Stimulated activated CD4-positive, alpha-beta T cell treated with anti-CD3 and anti-CD28 coated beads, Interleukin-4, amount 100 ng/mL, for 4 hours (primary cell): Measurements from ENCODE around the gene SSUH2.
"Not testable (repeated sequence)": the region's sequence is repeated elsewhere in the genome, so short reads cannot be mapped to it uniquely, and the experiment has no call there.

ENCODE experiments used
- DNase-seq, 2 experiments: peaks; one replicate each; pipeline ENCODE4 v3.0.0-alpha.2; 2020

Gene SSUH2

DNA sequence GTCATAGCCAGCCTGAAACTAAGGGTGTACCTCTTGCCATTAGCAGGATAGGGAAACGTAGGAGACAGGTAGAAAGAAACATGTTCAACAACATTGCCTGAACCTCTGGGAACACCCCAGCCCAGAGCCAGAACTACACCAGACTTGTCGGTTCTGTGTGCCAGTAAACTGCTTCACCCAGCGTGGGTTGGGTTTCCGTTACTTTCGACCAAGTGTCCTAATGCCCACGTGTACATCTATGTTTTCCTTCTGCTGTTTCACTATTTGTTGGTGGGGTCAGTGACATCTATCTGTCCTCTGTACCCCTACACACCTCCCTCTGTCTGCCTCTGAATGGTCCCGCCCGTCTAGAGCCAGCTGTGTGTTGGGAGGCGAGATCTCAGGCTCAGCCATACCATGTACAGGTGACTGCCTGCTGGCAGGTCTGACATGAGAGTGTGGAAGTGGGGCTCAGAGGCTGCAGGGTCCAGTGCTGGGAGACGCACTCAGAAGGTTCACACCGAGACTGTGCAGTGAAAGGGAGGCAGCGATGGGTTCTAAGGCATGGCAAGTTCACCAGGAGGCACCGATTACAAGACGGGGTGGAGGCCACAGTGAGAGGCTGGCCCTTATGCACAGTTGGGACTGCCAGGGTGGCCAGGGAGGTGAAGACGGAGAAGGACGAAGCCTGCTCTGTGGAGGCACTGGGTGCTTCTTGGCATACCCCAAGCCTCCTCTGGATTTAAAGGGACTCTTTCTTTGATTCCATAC is 36.4 kb downstream of the SSUH2 start:
- no peak for DNase-seq

DNA sequence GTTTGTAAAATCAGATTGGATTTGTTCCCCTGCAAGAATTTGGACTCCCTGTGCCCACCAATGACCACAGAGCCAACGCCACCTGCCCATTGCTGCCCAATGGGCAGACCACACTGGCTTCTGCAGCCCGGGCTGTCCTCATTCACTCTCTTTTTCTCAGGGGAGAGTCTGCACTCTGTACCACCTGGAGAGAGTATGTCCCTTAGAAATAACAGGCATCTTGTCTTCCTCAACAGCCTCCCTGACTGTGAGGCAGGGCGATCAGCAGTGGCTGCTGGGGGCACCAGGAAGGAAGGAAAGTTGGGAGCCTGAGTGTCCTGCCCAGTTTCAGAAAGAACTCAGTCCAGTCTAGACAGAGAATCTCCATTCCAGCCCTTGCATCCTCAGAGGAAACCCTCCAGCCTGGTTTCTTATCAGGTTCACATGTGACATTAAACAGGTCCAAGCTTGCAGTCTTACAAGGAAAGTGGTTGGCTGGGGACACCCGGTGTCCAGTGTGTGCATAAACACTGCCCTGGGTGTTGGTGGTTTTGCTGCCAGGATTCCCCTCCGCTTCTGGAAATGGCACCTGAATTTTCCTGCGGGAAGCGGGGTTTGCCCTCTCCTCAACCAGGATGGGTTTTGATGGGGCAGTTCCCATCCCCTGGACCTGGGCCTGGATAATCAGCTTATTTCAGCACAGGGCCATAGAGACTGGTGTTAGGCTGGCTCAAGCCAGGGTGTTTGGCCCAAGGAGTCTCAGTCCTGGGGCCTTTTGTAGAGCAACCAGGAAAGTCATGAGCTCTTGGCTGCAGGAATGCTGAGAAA is 37.2 kb downstream of the SSUH2 start:
- no peak for DNase-seq

DNA sequence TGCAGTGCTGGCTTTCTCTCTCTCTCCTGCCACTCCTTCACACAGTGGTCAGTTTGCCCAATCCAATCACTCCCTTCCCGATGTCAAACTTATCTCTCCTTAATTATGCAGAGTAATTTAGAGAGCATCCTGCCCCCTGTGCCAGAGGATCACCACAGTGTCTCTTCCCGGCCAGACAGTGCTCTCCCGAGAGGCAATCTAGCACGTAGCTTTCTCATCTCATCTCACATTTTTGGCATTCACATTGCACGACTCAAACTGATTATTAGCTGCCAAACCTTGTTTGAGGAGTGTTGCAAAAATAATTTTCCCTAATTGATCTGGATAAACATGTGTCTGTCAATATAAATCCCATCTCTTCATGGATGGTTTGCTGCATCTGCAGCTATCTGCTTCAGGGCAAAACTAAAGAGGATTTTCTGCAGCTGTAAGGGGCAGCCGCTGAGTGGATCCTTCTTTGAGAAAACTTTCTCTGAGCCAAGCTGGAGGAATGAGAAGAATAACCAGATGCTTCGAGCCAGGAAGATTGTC is 37.8 kb downstream of the SSUH2 start:
- no peak for DNase-seq

DNA sequence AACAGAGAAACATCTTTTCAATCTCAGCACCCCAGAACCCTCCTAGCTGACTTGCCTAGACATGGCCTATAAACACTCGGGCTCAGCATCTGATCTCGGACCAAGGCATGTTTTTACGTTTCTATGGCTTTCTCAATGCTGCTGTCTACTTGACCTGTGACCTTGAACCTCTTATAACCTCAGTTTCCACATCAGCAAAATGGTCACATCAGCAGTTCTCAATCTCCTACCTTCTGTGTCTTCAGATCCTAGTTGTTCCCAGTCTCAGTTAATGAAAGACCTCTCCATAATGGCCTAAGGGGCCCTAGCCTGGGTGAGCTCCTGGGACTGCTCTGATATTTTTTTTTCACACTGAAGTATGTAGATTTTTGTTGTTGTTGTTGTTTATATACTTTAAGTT is 39.6 kb downstream of the SSUH2 start:
- DNase-seq: no peak

DNA sequence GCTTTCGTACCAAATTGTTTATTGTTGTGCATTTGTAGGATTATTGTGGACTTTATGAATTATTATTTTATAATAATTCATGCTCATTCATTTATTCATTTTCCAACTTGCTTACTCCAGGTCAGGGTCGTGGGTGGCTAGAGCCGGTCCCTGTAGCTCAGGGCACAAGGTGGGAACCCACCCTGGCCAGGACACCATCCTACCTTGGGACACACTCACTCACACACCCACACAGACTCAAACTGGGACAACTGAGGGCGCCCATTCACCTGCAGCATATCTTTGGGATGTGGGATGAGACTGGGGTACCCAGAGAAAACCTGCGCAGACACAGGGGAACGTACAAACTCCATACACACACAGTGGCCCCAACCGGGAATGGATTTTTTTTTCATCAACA is 40.6 kb downstream of the SSUH2 start:
- no peak for DNase-seq

DNA sequence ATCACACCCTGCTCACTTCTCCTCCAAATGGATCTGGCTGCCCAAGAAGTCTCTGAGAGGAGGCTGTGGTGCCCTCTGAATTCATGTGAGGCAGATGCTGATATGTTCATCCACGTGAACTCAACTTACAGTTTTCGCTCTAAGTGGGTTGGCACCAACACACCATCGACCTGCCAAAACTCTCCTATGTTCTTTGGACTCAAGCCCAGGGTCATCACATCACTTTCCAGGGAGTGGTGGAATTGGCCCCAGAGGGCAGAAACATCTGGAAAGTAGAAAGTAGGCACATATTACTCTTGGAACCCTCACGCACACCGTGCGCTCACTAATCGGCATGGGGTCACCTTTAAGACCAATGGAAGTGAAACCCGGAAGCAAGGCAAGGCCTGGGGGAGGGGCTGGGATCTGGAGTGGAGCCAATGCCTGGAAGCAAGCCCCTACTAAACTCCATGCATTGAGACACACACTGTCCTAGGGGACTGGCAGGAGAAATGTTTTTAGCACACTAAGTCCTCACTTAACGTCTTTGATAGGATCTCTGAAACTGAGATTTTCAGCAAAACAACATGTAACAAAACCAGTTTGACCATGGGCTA is 41.4 kb downstream of the SSUH2 start:
- no peak for DNase-seq

DNA sequence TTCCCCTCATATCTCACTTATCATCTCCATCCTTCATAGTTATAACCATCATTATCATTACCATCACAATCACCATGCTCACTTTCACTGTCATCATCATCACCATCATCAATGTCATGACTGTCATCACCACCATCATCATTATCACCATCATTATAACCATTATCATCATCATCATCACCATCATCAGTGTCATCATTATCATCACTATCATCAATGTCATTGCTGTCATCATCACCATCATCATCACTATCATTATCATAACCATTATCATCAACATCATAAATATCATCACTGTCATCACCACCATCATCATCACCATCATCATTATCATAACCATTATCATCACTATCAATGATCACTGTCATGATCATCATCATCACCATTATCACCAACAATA is 44.1 kb downstream of the SSUH2 start:
- no peak for DNase-seq

DNA sequence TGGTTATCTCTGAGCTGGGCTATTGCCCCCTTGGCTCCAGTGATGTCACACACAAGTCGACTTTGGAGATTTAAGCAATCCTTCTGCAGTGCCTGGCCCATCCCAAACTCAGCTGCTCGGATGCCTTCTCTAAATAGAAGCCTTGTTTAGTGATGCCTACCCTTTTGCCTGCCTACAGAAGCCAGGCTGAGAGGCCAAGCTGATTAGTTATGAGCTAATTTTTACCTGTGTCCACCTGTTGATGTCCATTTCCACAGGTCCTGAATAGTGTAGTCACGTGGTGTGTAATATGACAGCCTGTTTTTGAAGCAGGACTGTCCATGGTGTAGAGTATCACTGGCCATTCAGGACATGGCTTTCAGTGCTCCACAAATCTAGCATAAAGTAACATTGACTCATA is 45.5 kb downstream of the SSUH2 start:
- no peak for DNase-seq

DNA sequence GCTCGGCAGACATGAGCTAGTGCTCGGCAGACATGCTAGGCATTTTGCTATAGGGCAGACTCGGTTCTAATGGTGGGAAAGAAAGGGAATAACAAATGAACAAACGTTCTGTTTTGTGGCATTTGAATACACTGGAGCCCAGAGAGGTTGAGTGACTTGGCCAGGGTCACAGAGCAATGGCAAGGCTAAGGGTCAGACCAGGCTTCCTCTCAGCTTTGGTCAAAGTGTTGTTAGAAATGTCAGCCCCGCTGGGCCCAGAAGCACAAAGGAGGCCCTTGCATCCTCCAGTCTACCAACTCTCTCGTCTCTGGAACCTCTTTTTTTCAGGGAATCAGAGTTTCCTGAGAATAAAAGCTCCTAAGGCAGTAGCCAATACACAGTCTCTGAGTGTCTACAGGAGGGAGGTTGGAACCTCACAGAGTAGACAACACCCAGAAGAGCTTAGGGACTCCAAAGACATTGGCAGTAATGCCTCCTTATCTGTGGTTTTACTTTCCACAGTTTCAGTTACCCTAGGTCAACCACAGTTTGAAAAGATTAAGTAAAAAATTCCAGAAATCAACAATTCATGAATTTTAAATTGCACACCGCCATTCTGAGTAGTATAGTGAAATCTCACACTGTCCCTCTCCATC is 47.3 kb downstream of the SSUH2 start:
- DNase-seq: no peak

DNA sequence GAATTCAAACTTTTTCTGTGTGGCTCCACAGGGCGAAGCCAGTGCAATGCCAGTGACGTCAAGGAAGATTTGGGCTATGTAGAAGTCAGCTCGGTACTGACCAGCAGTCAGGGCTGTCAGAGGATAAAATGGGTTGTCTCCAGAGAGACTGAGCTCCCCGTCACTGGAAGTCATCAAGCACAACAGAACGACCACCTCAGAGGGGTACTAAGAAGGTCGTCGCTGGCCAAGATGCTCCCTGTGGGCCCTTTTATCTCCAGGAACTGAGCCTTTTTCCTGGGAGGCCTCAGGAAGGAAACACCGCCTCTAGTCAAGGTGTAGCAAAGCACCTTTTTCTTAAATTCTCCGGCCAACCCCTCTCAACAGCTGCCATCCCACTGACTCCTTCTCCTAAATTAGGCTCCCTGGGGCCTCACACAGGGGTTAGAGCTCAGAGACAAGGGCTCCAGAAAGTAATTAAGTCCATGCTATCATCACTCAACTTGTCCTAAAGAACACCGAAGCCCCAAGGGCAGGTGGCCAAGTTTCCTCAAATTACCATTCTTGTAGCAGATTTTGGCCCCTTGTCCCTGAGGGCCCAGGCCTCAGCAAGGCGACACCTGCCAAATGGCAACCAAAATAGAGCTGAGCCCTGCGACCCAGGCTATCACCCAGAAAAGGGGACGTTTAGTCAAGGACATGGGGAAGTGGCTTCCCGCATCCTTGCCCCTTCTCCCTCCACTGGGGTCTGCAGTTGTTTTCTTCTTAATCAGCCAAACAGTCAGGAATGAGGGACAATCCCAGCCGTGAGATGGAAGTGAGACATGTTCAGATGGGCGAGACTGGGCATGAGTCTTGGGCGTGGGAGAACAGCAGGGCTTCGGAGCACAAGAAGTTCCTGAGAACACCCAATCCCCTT is 48.0 kb downstream of the SSUH2 start:
- no peak for DNase-seq

DNA sequence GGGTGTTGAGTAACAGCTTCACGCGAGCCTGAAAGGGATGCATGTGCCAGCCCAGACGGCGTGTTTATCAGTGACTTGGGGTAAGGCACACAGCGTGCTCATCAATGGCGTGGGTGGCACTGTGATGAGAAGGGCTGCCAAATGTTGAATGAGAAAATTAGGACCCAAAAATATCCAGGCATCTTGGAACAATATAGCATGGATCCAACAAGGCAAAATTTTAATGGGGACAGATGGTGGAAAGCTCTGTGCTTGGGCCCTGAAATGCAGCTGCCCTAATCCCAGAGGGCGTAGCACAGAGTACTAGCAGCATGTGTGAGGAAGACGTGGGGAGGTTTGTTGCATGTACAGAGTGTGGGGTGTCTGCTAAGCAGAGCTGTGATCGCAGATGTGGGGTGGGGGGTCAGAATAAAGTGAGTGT is 48.9 kb downstream of the SSUH2 start:
- DNase-seq: no peak

DNA sequence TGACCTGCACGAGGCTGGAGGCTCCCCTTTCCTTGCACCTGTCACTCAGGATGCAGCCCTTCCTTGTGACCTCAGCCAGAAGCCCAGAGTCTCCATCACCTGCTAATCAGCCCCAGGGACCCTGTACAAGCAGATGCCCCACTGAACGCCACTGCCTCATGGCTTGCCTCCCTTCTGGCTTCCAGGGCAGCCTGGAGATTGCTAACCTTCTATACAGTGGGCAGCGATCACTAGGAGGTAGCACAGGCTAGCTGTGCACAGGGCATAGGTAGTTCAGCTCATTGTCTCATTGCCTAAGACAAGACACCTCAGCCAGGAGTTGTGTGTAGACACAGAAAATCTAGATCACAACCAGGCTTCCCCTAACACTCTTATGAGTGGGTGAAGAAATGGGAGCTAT is 49.3 kb downstream of the SSUH2 start:
- DNase-seq: no peak

DNA sequence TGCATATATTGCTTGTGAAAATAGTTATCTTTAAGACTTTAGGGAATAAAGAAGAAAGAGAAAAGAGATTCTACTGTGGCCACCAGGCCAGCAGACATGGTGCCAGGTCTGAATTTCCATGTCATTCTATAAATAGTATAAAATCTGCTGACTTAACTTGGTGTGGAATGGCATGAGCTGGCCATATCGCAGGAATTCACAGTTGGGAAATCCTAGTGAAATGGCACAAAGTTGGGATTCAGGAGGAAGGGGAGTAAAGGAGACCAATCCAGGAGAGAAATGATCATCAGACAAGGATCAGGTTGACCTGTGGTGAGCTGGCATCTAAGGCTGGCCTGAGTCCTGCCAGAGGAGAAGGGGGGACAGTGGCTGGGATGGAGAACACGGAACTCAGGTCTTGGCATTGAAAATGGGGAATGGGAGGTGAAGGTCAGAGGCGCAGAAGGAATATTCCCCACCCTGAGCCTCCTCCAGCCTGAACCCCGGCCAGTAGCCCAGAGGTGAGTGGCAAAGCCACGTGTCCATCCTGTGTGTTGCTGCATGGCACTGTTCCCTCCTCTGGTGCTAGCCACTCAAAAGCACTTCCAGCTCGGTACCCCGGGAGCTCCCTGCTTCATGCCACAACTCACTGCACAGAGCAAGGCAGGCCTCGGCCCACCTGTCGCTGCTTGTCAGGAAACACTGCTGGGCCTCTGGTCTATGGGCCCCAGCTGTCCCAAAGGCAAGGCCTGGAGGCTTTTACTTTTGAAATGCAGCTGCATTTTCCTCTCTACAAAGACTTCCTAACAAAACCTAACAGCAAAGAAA is 51.4 kb downstream of the SSUH2 start:
- DNase-seq: no peak

DNA sequence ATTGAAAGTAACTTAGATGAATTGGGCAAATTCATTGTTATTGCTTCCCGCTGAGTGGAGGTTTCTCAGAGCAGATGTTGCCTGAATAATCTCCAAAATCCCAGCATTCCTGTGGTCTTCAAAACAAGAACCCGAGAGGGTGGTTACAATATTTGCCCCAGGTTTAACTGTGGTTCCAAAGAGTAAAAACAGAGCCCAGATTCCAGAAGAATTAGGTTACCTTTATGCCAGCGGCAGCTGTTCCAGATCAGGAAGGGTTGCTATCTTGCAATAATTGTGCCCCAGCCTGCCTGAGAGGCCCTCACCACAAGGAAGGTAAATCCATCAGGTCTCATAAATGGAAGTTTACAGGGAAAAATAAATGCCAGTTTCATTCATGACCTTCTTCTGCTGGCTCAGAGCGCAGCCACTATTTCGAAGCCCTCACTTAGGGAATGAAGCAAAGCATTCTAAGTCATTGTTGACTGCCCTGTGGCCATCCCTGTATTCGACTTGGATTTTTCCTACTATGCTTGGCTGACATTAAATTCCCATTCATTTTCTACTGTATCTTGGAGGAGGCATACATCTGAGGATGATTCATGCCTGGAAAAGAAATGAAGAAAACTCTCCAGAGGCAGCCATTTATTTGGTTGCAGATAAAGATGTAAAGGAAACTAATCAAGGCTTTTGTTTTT is 54.6 kb downstream of the SSUH2 start:
- DNase-seq: no peak

DNA sequence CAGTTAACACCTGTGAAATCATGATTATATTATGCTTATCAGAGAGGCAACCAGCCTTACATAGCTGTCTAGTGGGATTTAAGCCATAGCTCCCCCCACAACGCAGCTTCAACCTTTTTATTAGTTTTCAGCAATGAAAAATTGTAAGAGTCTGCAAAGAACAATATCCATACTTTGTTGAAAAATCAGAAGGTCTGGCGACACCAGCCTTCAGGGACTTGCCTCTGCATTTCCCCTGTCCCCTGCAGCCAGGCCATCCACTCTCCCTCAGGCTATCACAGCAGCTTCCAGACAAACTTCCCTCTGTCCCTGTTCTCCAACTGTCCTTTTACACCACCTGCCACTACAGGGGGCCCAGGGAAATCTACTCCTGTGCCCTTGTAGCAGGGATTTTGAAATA is 59.9 kb downstream of the SSUH2 start:
- no peak for DNase-seq

DNA sequence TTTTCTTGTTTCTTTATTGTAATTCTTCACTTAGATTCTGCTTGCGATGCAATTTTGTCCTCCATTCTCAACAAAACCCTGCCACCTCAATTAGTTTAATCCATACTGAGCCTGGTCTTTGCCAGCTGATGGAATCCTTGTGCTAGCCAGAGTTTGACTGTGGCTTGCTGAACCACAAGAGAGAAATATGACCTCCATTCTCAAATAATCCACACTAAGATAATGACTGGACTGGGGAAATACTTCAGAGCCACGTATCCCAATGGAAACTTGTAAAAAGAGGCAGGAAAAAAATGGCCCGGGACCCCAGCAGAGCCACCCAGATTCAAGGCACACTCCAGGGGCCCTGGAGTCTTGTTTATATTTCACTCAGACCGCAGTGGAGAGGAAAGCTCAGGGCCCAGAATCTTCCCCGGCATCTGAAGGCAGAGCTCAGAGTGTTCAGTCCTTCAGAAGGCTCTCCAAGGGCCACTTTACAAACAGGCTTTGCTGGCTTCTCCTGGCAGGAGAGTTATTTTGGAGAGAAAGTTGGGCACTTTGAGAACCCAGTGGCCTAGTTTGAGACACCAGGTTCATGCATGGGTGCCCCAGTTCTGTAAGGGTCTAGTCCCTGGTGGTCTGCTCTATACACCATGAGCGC is 62.7 kb downstream of the SSUH2 start:
- no peak for DNase-seq

DNA sequence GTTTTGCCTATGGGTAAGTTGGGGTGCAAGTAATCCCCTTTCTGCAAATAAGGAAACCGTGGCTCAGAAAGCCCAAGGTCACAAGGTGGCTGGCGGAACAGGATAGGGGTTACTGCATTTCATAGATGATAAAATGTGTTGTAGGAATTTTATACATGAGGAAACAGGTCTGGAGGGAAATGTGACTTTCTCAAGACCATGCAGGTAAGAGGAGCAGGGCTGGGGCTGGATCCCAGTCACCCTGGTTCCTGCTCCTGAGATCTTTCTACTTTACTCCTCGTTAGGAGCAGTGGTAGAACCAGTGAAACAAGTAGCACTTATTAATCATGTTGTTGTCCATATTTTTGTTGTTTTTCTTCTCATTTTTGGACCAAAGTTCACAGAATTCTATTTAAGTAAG is 63.2 kb downstream of the SSUH2 start:
- DNase-seq: no peak

DNA sequence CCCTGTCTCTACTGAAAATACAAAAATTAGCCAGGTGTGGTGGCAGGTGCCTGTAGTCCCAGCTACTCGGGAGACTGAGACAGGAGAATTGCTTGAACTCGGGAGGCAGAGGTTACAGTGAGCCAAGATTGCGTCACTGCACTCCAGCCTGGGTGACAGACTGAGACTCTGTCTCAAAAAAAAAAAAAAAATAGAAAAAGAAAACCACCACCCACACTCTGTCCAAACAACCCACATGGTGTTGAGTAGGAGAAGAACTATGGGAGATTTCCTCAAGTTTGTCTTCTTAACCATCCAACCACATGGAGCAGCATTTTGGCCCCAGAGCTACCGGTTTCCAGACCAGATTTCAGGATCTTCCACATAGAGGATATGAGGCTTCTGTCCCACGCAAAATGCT is 64.2 kb downstream of the SSUH2 start:
- DNase-seq: not testable (repeated sequence)

DNA sequence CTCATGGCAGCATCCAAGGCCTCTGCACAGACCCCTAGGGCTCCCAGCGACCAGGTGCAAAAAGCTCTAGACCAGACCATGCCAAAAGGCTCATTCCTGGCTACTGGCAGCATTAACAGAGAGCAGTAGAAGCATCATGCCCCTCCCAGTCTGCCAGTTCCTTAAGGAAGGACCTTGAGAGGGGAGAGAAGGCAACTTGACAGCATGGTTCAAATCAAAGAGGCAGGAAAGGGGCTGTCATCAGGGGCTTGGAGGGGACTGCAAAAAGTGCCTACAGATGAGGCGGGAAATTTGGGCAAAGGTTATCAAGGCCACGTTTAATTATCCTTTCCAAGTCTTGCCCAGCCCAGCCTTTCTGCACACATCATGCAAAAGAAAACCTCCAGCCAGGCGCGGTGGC is 64.7 kb downstream of the SSUH2 start:
- no peak for DNase-seq

DNA sequence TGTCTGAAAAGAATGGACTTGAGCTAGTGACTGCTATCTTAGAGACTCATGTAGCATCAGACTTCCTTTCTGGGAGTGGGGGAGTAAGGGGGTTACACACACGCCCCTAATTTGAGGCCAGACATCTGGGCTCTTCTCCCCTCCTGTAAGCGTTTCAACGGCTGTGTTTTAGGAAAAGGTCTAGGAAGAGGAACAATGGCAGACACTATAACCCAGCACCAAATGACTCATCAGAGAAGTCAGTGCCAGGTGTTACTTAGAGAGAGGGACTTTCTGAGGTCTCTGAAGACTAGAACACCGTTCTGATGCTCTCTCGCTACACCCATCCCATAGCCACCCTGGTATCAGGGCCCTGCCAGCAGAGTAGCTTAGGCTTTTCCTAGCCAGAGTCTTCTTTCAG is 65.5 kb downstream of the SSUH2 start:
- no peak for DNase-seq
